Caco-2 (cell line): ENCODE results near the gene SACS. TPM values are rescaled to one million over a fixed set of nuclear protein-coding genes. Genes with fewer than 3 reads are reported as not detected.

Experiments used
- BruUV-seq: library from RNA; stranded (reverse); fragments of 400-500 nt; replicated peaks from 2 replicates; lab custom pipeline; 2021; lab: Mats Ljungman, UMichigan
- CTCF ChIA-PET: fragments of 300-600 bp; sonication (Branson Sonifier 250); formaldehyde crosslinking; loops from one replicate; lab custom pipeline; 2022; ENCODE audit warnings: antibody characterized with exemption; lab: Charles Lee
- POLR2A ChIA-PET: fragments of 300-600 bp; sonication (Branson Sonifier 250); formaldehyde crosslinking; loops from one replicate; lab custom pipeline; 2022; ENCODE audit warnings: antibody characterized with exemption; lab: Charles Lee
- DNase-seq, 2 experiments: peaks; one replicate each; pipeline versions ENCODE4 v3.0.0 to v3.0.0-alpha.2; 2020 to 2022
- H3K27me3 ChIP-seq: replicated peaks from 2 replicates; pipeline ENCODE4 v1.6.0; 2011; ENCODE audit warnings: low read length; ENCODE audit not compliant: control insufficient read depth, insufficient read depth
- H3K36me3 ChIP-seq: 2 replicates; pipeline ENCODE4 v1.5.1; 2011; ENCODE audit warnings: low read length; ENCODE audit not compliant: control insufficient read depth, insufficient read depth
- H3K4me1 ChIP-seq: fragments of 250-450 bp; sonication (Bioruptor Pico); 2 replicates; pipeline ENCODE4 v1.5.1; 2020; ENCODE audit warnings: mild to moderate bottlenecking
- H3K4me3 ChIP-seq: 2 replicates; pipeline ENCODE4 v1.5.1; 2011; ENCODE audit warnings: low read depth, mild to moderate bottlenecking, control low read depth, low read length
- H3K9me3 ChIP-seq: fragments of 250-450 bp; sonication (Bioruptor Pico); 2 replicates; pipeline ENCODE4 v1.5.1; 2020; ENCODE audit warnings: mild to moderate bottlenecking, moderate library complexity
- H3K27ac Mint-ChIP-seq: one replicate; pipeline ENCODE4 v1.8.0; 2022; ENCODE audit warnings: mixed read lengths; ENCODE audit not compliant: unreplicated experiment
- H3K27me3 Mint-ChIP-seq: one replicate; pipeline ENCODE4 v1.8.0; 2022; ENCODE audit warnings: mixed read lengths; ENCODE audit not compliant: insufficient read depth, unreplicated experiment
- H3K36me3 Mint-ChIP-seq: one replicate; pipeline ENCODE4 v1.8.0; 2022; ENCODE audit warnings: mild to moderate bottlenecking, mixed read lengths; ENCODE audit not compliant: insufficient read depth, unreplicated experiment
- H3K4me1 Mint-ChIP-seq: one replicate; pipeline ENCODE4 v1.8.0; 2022; ENCODE audit warnings: low read depth, mixed read lengths; ENCODE audit not compliant: unreplicated experiment
- H3K4me3 Mint-ChIP-seq: one replicate; pipeline ENCODE4 v1.8.0; 2022; ENCODE audit warnings: mild to moderate bottlenecking, moderate library complexity, mixed read lengths; ENCODE audit not compliant: unreplicated experiment
- H3K9me3 Mint-ChIP-seq: one replicate; pipeline ENCODE4 v1.8.0; 2022; ENCODE audit warnings: mixed read lengths; ENCODE audit not compliant: unreplicated experiment
- intact Hi-C: fragments of 100-400 bp; cut with micrococcal nuclease; formaldehyde crosslinking; loops from one replicate; pipeline ENCODE4 v1.10.0; 2022; ENCODE audit not compliant: unreplicated experiment
- total RNA-seq: library from RNA; stranded (reverse); gene quantifications from 2 replicates; pipeline ENCODE4 v1.2.3, GENCODE V29; 2022
- TF ChIP-seq, protein P1 (sequence below), 2 experiments: fragments of 200-600 bp in 1 of 2; IDR thresholded peaks; 1 replicate in 1 of 2; 2 replicates in 1 of 2; pipeline versions ENCODE4 v1.5.1 to v1.8.0; 2011 to 2022; ENCODE audit warnings: antibody characterized with exemption in 1 of 2, control low read depth in 1 of 2, inconsistent platforms in 1 of 2, low read depth in 1 of 2, low read length in 1 of 2, mild to moderate bottlenecking in 1 of 2, moderate library complexity in 1 of 2; ENCODE audit not compliant: insufficient read depth in 1 of 2, severe bottlenecking in 1 of 2, unreplicated experiment in 1 of 2

Gene SACS
- total RNA-seq, 1 experiment from 2014 or later, result 4.5 TPM

DNA sequence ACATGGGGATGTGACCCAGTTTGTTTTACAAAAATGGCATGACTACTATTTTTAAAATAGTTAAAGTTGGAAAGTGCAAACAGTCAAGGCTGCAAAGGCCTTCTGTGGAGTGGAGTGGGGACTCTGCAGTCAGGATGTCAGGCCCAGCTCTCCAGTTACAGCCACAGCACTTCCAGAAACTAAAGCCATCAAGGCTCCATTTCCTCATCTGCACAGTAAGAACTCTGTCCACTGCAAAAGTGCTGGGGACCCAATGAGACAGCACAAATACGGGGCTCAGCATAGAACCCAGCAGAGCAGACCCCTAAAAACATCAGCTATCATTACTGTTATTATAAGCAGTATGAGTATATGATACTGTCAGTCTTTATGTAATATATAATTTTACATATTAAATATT, 73.6 kb downstream of the SACS start:
- no peak overlapping the region for H3K27ac Mint-ChIP-seq

DNA sequence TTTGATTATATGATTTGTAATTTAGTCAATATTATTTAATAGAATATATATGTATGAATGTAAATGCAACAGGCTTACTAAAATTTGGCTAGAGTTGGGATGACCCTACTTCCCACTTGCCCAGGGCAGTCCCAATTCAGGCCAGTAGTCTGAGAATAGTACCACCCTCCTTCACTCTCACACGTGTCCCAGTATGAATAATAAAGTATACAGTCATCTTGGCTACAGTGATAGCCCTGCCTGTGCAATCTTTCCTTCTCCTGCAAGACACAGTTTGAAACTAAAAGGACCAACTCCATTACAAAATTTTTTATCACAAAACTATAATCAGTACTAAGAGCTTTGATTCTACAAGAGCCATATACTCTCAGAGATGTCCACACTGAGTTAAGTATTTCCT, 76.2 kb downstream of the SACS start:
- TF ChIP-seq, protein P1, sequence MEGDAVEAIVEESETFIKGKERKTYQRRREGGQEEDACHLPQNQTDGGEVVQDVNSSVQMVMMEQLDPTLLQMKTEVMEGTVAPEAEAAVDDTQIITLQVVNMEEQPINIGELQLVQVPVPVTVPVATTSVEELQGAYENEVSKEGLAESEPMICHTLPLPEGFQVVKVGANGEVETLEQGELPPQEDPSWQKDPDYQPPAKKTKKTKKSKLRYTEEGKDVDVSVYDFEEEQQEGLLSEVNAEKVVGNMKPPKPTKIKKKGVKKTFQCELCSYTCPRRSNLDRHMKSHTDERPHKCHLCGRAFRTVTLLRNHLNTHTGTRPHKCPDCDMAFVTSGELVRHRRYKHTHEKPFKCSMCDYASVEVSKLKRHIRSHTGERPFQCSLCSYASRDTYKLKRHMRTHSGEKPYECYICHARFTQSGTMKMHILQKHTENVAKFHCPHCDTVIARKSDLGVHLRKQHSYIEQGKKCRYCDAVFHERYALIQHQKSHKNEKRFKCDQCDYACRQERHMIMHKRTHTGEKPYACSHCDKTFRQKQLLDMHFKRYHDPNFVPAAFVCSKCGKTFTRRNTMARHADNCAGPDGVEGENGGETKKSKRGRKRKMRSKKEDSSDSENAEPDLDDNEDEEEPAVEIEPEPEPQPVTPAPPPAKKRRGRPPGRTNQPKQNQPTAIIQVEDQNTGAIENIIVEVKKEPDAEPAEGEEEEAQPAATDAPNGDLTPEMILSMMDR (IDR thresholded peaks at IDR 0.05; ENCODE audit: insufficient read depth in 1 of 2, low read depth in 1 of 2, low read length in 1 of 2, severe bottlenecking in 1 of 2, unreplicated experiment in 1 of 2), result no peak
- no peaks in the 10 kb centered on the region for H3K27me3 Mint-ChIP-seq
- no peaks in the 10 kb centered on the region for H3K4me1 ChIP-seq
- CTCF ChIA-PET, result no interaction called here
- H3K4me1 Mint-ChIP-seq, result no peaks in the 10 kb centered on the region
- intact Hi-C loops, result no loop called here
- no peak overlapping the region for H3K27ac Mint-ChIP-seq
- no TSS peak for BruUV-seq
- no peaks in the 10 kb centered on the region; the same call in 1 of the 2 replicates for H3K36me3 ChIP-seq
- H3K36me3 Mint-ChIP-seq, result no peaks in the 10 kb centered on the region
- POLR2A ChIA-PET, result no interaction called here
- no peaks in the 10 kb centered on the region for H3K9me3 Mint-ChIP-seq
- no peak overlapping the region for H3K4me3 ChIP-seq
- H3K4me3 Mint-ChIP-seq, result no peak overlapping the region
- H3K9me3 ChIP-seq, result no peaks in the 10 kb centered on the region
- no peak for DNase-seq
- H3K27me3 ChIP-seq, result no peaks in the 10 kb centered on the region

More for the DNA sequence above, 73.6 kb downstream of the SACS start:
- Mint-ChIP-seq H3K36me3 (no peaks in the 10 kb centered on the region), H3K4me1 (no peaks in the 10 kb centered on the region), H3K9me3 (no peaks in the 10 kb centered on the region), H3K27me3 (no peaks in the 10 kb centered on the region), H3K4me3 (no peak overlapping the region)
- ChIA-PET POLR2A (no interaction called here), CTCF (no interaction called here)
- TF ChIP-seq, protein P1 (IDR thresholded peaks at IDR 0.05; ENCODE audit: insufficient read depth in 1 of 2, low read depth in 1 of 2, low read length in 1 of 2, severe bottlenecking in 1 of 2, unreplicated experiment in 1 of 2), result no peak
- intact Hi-C loops, result no loop called here
- Histone ChIP-seq H3K4me3 (no peak overlapping the region), H3K27me3 (no peaks in the 10 kb centered on the region), H3K9me3 (no peaks in the 10 kb centered on the region), H3K36me3 (no peaks in the 10 kb centered on the region; the same call in 1 of the 2 replicates), H3K4me1 (no peaks in the 10 kb centered on the region)
- BruUV-seq, result no TSS peak
- DNase-seq, result no peak

DNA sequence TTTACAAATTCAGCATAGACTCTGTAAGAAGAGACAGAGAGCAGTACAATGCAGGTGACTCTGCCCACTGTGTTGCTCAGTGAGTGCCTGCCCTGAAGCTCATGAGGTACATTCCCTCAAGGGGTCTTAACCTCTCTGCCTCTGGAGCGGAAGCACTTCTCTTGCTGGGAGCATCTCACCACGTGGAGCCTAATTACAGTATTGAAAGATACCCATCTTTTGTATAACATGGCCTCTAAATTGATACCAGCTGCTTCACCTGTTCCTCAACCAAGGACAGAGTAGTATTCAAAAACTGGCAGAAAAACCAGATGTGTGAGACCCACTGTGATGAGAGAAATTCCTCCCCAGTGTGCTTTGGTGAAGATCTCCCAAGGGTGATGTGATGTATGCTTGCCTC, 77.1 kb downstream of the SACS start:
- H3K36me3 ChIP-seq, result no peaks in the 10 kb centered on the region; the same call in 1 of the 2 replicates

More for the DNA sequence above, 77.1 kb downstream of the SACS start:
- H3K27me3 Mint-ChIP-seq, result no peaks in the 10 kb centered on the region
- H3K4me3 Mint-ChIP-seq, result no peak overlapping the region
- BruUV-seq, result no TSS peak
- intact Hi-C loops, result no loop called here
- POLR2A ChIA-PET, result no interaction called here
- TF ChIP-seq, protein P1 (IDR thresholded peaks at IDR 0.05; ENCODE audit: insufficient read depth in 1 of 2, low read depth in 1 of 2, low read length in 1 of 2, severe bottlenecking in 1 of 2, unreplicated experiment in 1 of 2), result no peak
- Histone ChIP-seq H3K4me3 (no peak overlapping the region), H3K27me3 (no peaks in the 10 kb centered on the region), H3K4me1 (no peaks in the 10 kb centered on the region), H3K9me3 (no peaks in the 10 kb centered on the region)
- H3K27ac Mint-ChIP-seq, result no peak overlapping the region
- no peaks in the 10 kb centered on the region for H3K9me3 Mint-ChIP-seq
- no peaks in the 10 kb centered on the region for H3K4me1 Mint-ChIP-seq
- no peak for DNase-seq
- CTCF ChIA-PET, result no interaction called here
- no peaks in the 10 kb centered on the region for H3K36me3 Mint-ChIP-seq
